Skeletal muscle tissue (tissue), 4 donors: Measurements from ENCODE around the gene DUSP22. TPM values are rescaled to one million over a fixed set of nuclear protein-coding genes. Genes with fewer than 3 reads are reported as not detected.
A peak's percentile ranks its signal among the peaks of the same experiment; 100 is the strongest.

Experiments
- H3K27ac ChIP-seq: one replicate; pipeline ENCODE4 v1.7.0; 2013; ENCODE audit warnings: mild to moderate bottlenecking, low read depth, low read length, inconsistent platforms
- H3K27me3 ChIP-seq, 3 donors: one replicate each; pipeline ENCODE4 v1.7.0; 2013; ENCODE audit warnings: low read length in 3 of 3; ENCODE audit not compliant: control insufficient read depth in 3 of 3, insufficient read depth in 3 of 3
- H3K36me3 ChIP-seq, 3 donors: one replicate each; pipeline ENCODE4 v1.7.0; 2013; ENCODE audit warnings: low read length in 3 of 3; ENCODE audit not compliant: control insufficient read depth in 3 of 3, insufficient read depth in 3 of 3
- H3K4me1 ChIP-seq, 3 donors: one replicate each; pipeline ENCODE4 v1.7.0; 2013; ENCODE audit warnings: low read length in 3 of 3, mild to moderate bottlenecking in 3 of 3; ENCODE audit not compliant: control insufficient read depth in 3 of 3, insufficient read depth in 3 of 3
- H3K4me3 ChIP-seq, 3 donors: one replicate each; pipeline ENCODE4 v1.7.0; 2013; ENCODE audit warnings: low read length in 3 of 3
- H3K9ac ChIP-seq, 3 donors: one replicate each; pipeline ENCODE4 v1.7.0; 2013; ENCODE audit warnings: low read length in 3 of 3, mild to moderate bottlenecking in 3 of 3, moderate library complexity in 2 of 3, low read depth in 1 of 3
- H3K9me3 ChIP-seq, 3 donors: one replicate each; pipeline ENCODE4 v1.7.0; 2013; ENCODE audit warnings: low read length in 3 of 3; ENCODE audit not compliant: control insufficient read depth in 3 of 3
- total RNA-seq: library from RNA; depleted of rRNA; stranded (reverse); fragments of >200 nt; gene quantifications from one replicate; pipeline ENCODE4 v1.2.3, GENCODE V29; 2014
- donor health status: Osteomylitis.

Gene DUSP22
- total RNA-seq, 1 donor from 2014 or later, result 17.7 TPM

DNA sequence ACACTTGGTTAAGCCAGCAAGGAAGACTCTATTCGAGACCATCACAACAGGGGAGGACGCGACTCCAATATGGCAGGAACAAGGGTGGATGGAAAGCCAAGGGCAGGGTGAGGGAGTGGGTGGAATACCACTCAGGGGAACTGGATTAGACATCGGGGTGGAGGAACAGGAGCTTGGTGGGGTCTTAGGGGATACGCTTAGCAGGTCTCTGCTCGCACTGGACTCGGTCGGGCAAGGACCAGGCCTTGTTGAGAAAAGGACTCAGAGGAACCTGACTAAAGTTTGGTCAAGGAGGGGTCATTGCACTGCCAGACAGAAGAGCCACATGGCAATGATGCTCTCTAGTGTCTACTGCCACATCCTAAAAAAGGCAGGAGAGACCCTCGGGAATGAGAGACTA is 10.5 kb downstream of the DUSP22 start:
- Histone ChIP-seq H3K36me3 (peaks cover 0 to 12% (median 0%) of the 10 kb centered on the region in 3 donors), H3K27me3 (no peaks in the 10 kb centered on the region), H3K4me3 (no peak overlapping the region), H3K9me3 (peaks cover 0 to 3% (median 0%) of the 10 kb centered on the region in 3 donors), H3K9ac (no peak overlapping the region), H3K4me1 (peaks cover 32 to 40% (median 34%) of the 10 kb centered on the region in 3 donors), H3K27ac (no peak overlapping the region)

DNA sequence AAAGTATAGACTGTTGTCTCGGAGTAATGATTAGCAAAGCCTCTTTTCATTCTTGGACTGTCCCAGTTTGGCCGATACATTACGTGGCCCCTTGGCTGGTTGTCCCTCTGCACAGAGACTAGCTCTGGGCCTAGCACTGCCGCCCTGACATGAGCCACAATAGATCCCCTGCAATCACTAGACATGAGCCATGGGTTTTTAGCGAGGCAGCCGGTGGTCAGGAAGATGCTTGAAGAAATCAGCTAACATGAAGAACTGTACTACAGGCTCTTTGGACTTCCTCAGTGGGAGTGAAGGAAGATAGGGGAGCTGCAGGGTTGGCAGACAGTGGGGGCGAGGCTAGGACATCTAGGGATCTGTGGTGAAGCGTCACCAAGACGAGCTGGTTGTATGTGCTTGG is 11.0 kb downstream of the DUSP22 start:
- Histone ChIP-seq H3K27me3 (no peaks in the 10 kb centered on the region), H3K9me3 (peaks cover 0 to 3% (median 0%) of the 10 kb centered on the region in 3 donors), H3K4me3 (no peak overlapping the region), H3K36me3 (peaks cover 0 to 15% (median 0%) of the 10 kb centered on the region in 3 donors), H3K27ac (no peak overlapping the region), H3K4me1 (peaks cover 30 to 37% (median 33%) of the 10 kb centered on the region in 3 donors), H3K9ac (no peak overlapping the region)

DNA sequence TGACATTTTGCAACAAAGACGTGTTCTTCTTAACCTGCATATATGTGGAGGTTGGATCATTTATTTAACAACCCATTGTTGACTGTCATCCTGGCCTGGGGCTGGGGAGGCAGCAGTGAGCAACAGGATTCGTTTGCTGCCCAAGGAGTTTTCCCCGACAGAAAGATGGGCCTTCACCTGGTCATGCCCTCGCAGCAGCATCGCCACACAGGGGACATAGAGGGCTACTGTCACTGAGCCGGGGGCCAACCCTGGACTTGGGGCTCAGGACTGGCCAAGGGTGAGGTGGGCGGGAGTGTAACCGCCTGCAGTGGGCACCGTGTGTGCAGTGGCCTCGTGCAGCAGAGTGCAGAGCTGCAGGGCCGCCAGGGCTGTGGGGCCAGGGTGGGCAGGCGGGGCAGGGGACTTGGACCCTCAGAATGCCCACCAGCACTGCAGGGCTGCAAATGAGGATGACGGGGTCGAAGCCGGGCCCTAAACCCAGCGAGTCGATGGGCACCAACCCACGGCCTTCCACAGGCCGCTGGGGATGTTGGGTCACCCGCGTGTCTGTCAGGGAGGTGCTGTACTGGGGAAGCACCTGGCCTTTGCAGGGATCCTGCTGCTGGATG is 11.8 kb downstream of the DUSP22 start:
- Histone ChIP-seq H3K36me3 (peaks cover 0 to 15% (median 0%) of the 10 kb centered on the region in 3 donors), H3K9me3 (peaks cover 0 to 3% (median 0%) of the 10 kb centered on the region in 3 donors), H3K4me3 (no peak overlapping the region), H3K27me3 (no peaks in the 10 kb centered on the region), H3K9ac (no peak overlapping the region), H3K4me1 (peaks cover 22 to 29% (median 25%) of the 10 kb centered on the region in 3 donors), H3K27ac (no peak overlapping the region)

DNA sequence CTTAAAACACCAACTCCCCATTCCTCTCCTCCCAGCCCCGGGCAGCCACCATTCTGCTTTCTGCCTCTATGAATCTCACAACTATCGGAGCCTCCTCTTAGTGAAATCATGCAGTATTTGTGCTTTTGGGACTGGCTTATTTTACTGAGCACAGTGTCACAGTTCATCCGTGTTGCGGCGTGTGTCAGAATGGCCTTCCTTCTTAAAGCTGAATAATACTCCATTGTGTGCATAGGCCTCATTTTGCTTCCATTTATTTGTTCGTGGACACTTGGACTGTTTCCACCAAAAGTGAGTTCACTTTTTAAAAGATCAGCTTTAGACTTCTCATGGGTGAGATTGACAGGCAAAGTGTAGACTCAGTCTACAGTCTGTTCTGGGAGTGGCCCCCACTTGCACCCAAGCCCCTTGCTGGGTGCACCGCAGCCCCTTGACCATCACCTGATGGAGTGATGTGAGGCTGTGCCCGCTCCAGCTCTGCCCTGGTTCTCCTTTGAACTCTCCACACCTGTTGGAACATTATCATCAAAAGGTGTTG is 12.6 kb downstream of the DUSP22 start:
- no peak overlapping the region for H3K27ac ChIP-seq
- H3K27me3 ChIP-seq, result no peaks in the 10 kb centered on the region
- peaks cover 0 to 15% (median 0%) of the 10 kb centered on the region in 3 donors for H3K36me3 ChIP-seq
- no peak overlapping the region for H3K9ac ChIP-seq
- H3K4me1 ChIP-seq, result peaks cover 18 to 23% (median 18%) of the 10 kb centered on the region in 3 donors
- no peak overlapping the region for H3K4me3 ChIP-seq
- H3K9me3 ChIP-seq, result peaks cover 0 to 3% (median 0%) of the 10 kb centered on the region in 3 donors

DNA sequence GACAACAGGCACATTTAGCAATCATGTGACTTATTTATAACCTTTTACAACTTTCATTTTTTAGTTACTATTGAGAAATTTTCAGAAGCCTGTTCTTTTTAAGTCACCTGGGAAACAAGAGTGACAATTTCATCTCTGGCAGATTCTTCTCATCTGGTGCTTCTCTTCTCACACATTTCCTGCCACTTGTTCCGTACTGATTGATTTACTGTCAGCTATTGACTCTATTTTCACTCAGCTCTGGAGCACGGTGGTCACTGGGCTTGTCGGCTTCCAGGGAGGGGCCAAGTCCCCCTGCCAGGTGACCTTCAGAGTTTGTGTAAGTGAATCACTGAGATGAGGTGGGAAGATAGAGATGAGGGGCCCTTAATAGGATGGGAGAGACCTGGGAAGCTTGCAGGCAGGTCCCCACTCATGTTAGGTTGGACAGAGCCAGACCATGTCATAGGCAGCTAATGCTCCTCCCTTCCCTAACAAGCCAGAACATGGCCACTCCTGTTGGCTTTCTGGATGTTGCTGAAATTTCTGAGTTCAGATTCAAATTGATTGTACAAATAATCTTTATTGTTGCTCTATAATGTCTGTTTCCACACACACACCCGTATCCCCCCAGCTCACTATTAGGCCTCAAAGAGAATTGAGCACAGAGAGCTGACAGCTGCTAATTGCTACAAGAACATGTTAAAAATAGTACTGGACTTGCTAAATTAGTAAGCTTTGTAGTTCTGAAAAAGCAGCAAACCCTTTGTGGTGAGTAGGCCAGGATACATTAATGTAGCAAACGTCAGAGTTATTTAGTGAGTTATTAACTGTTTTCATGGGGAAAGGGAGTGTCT is 13.3 kb downstream of the DUSP22 start:
- Histone ChIP-seq H3K4me1 (peaks cover 13 to 18% (median 13%) of the 10 kb centered on the region in 3 donors), H3K27me3 (no peaks in the 10 kb centered on the region), H3K36me3 (peaks cover 0 to 15% (median 0%) of the 10 kb centered on the region in 3 donors), H3K9ac (peak overlapping the region in 1 of 3 donors; percentile 16), H3K4me3 (no peak overlapping the region), H3K9me3 (peaks cover 0 to 3% (median 0%) of the 10 kb centered on the region in 3 donors), H3K27ac (no peak overlapping the region)

DNA sequence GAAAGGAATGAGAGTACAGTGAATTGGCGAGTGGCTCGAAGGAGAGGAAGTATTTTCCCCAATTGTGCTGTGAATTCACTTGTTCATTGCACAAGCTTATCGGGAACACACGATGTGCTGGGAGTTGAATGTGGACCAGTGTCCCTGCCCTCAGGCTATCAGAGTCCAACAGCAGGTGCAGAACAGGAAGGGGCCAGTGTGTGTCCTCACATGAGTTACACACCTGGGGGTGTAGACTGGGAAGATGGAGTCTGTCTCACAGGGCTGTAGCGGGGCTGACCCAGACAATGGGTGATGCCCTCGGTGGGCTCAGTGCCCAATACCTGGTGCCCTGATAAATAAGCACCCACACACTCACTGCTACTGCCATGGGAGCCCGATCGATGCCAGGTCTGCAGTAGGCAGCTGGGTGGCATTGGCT is 14.4 kb downstream of the DUSP22 start:
- Histone ChIP-seq H3K4me3 (peak overlapping the region in 1 of 3 donors; percentile 6), H3K27ac (no peak overlapping the region), H3K27me3 (no peaks in the 10 kb centered on the region), H3K4me1 (peaks cover 9 to 16% (median 13%) of the 10 kb centered on the region in 3 donors), H3K36me3 (peaks cover 0 to 15% (median 0%) of the 10 kb centered on the region in 3 donors), H3K9ac (no peak overlapping the region), H3K9me3 (no peaks in the 10 kb centered on the region)

DNA sequence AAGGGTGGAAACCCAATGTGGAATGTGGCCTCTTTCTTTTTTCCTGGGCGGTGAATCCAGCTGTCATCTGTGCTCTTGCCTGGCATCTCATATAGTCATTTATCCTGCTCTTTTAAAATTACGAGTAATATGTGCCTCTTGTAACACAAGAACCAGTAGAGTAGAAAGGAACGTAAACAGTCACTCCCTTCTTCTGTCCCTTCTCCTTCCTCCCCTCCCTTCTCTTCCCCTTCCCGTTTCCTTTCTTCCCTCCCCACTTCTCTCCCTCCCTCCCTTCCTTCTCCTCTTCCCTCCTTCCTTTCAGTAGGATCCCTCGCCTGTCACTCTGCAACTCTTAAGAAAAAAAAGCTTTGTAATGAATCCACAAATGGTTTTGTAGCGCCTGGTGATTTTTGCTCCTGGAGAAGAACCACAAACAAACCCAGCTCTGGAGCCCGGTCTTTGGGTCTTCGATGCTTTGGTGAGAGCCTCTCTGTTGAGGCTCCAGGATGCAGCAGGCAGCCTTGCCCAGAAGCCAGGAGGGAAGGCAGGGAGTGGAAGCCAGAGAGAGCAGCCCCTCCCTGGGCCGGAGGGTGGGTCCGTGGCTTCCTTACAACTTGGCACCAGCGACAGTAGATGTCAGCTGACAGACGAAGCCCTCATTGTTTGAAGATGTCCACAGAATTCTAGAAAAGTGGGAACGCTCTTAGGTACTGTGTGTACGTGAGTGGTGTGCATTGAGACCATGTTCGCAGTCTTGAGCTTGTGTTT is 15.0 kb downstream of the DUSP22 start:
- Histone ChIP-seq H3K4me1 (peaks cover 9 to 21% (median 17%) of the 10 kb centered on the region in 3 donors), H3K27me3 (no peaks in the 10 kb centered on the region), H3K9ac (no peak overlapping the region), H3K27ac (no peak overlapping the region), H3K9me3 (no peaks in the 10 kb centered on the region), H3K36me3 (peaks cover 0 to 11% (median 0%) of the 10 kb centered on the region in 3 donors), H3K4me3 (peak overlapping the region in 1 of 3 donors; percentile 6)

DNA sequence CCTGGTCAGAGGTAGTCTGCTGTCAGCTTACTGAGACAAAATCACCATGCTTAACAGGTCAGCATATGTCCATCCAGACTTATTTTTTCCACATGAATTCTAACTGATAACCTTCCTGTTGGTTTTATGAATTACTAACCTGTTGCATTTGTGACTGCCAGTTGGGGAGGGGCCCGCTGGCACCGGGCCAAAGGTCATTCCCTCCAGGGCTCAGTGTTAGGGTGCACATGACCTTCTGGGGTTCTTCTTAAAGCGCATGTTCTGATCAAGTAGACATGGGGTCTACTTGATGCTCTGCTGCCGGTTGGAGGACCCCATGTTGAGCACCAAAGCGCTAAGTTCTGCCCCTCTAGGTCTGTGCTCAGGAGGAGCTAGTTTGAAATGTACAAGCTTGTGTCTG is 15.6 kb downstream of the DUSP22 start:
- no peak overlapping the region for H3K4me3 ChIP-seq
- H3K36me3 ChIP-seq, result peaks cover 0 to 10% (median 0%) of the 10 kb centered on the region in 3 donors
- H3K27ac ChIP-seq, result no peak overlapping the region
- no peaks in the 10 kb centered on the region for H3K9me3 ChIP-seq
- H3K9ac ChIP-seq, result no peak overlapping the region
- no peaks in the 10 kb centered on the region for H3K27me3 ChIP-seq
- peaks cover 9 to 21% (median 19%) of the 10 kb centered on the region in 3 donors for H3K4me1 ChIP-seq

DNA sequence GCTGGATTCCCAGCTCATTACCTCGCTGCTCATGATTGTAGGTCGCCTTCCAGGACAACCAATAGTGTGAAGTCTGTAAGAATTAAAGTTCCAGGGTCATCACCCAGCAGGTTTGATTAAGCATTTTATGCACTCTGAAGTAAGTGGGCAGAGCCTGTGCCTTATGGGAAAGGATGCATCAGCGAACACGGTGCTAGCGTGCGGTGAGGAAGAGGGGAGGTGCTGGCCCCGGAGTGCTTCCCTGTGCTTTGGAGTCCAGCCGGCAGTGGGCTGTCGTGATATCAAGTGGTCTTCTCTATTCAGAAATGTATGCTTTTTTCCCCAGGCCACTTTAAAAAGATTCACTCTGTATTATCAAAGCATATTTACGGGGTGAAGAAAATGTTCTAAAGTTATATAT is 16.0 kb downstream of the DUSP22 start:
- Histone ChIP-seq H3K9me3 (no peaks in the 10 kb centered on the region), H3K27me3 (no peaks in the 10 kb centered on the region), H3K4me3 (no peak overlapping the region), H3K27ac (no peak overlapping the region), H3K9ac (no peak overlapping the region), H3K4me1 (peaks cover 11 to 21% (median 19%) of the 10 kb centered on the region in 3 donors), H3K36me3 (peaks cover 0 to 8% (median 0%) of the 10 kb centered on the region in 3 donors)
